Astrocyte (in vitro differentiated cells and primary cell): ENCODE data around the gene CDH26.

Experiments
- EZH2 ChIP-seq: IDR thresholded peaks from 2 replicates; pipeline ENCODE4 v1.6.1; 2012; ENCODE audit warnings: mild to moderate bottlenecking, low read length, inconsistent platforms; ENCODE audit not compliant: insufficient read depth
- TF ChIP-seq, protein P1 (sequence below): IDR thresholded peaks from 2 replicates; pipeline ENCODE4 v1.5.1; 2011; ENCODE audit warnings: low read depth, mild to moderate bottlenecking, inconsistent platforms, low read length, moderate library complexity; ENCODE audit not compliant: insufficient read depth

GRCh38 chr20:60031107-60031506 lies 72.9 kb downstream of the CDH26 start:
- no peak for TF ChIP-seq EZH2
- TF ChIP-seq, protein P1, sequence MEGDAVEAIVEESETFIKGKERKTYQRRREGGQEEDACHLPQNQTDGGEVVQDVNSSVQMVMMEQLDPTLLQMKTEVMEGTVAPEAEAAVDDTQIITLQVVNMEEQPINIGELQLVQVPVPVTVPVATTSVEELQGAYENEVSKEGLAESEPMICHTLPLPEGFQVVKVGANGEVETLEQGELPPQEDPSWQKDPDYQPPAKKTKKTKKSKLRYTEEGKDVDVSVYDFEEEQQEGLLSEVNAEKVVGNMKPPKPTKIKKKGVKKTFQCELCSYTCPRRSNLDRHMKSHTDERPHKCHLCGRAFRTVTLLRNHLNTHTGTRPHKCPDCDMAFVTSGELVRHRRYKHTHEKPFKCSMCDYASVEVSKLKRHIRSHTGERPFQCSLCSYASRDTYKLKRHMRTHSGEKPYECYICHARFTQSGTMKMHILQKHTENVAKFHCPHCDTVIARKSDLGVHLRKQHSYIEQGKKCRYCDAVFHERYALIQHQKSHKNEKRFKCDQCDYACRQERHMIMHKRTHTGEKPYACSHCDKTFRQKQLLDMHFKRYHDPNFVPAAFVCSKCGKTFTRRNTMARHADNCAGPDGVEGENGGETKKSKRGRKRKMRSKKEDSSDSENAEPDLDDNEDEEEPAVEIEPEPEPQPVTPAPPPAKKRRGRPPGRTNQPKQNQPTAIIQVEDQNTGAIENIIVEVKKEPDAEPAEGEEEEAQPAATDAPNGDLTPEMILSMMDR: no peak
